ENCODE data around the gene TTC5. TPM values are rescaled to one million over a fixed set of nuclear protein-coding genes. Genes with fewer than 3 reads are reported as not detected.
"Not testable (repeated sequence)": the region's sequence is repeated elsewhere in the genome, so short reads cannot be mapped to it uniquely, and the experiment has no call there.

The TTC5 gene
- total RNA-seq, 2 experiments from 2014 or later, result 27.5 to 27.7 TPM

GRCh38 chr14:20329355-20329754 is 23.6 kb upstream of the TTC5 start:
- Mint-ChIP-seq H3K4me1 (peaks cover 39% of the 10 kb centered on the region), H3K9me3 (no peaks in the 10 kb centered on the region), H3K4me3 (no peak overlapping the region), H3K36me3 (peaks cover 36% of the 10 kb centered on the region), H3K27me3 (no peaks in the 10 kb centered on the region), H3K27ac (no peak overlapping the region)
- DNase-seq, result no peak

- no peaks in the 10 kb centered on the region for H3K9me3 Mint-ChIP-seq
- peaks cover 39% of the 10 kb centered on the region for H3K4me1 Mint-ChIP-seq
- peaks cover 42% of the 10 kb centered on the region for H3K36me3 Mint-ChIP-seq
- H3K27ac Mint-ChIP-seq, result no peak overlapping the region
- no peaks in the 10 kb centered on the region for H3K27me3 Mint-ChIP-seq
- H3K4me3 Mint-ChIP-seq, result peak overlapping the region; percentile 14
- DNase-seq, result no peak
Observed at GRCh38 chr14:20328705-20329104, 23.0 kb upstream of the TTC5 start.

GRCh38 chr14:20327005-20327869 is 21.5 kb upstream of the TTC5 start:
- Mint-ChIP-seq H3K36me3 (peaks cover 42% of the 10 kb centered on the region), H3K27me3 (no peaks in the 10 kb centered on the region), H3K9me3 (no peaks in the 10 kb centered on the region), H3K4me3 (peak overlapping the region; percentile 6), H3K27ac (peak overlapping the region; percentile 32), H3K4me1 (peaks cover 36% of the 10 kb centered on the region)
- DNase-seq, result no peak

GRCh38 chr14:20317720-20318119 is 12.0 kb upstream of the TTC5 start:
- no peak overlapping the region for H3K27ac Mint-ChIP-seq
- H3K9me3 Mint-ChIP-seq, result no peaks in the 10 kb centered on the region
- H3K4me3 Mint-ChIP-seq, result no peak overlapping the region
- H3K36me3 Mint-ChIP-seq, result peaks cover 21% of the 10 kb centered on the region
- no peak for DNase-seq
- no peaks in the 10 kb centered on the region for H3K27me3 Mint-ChIP-seq
- peaks cover 5% of the 10 kb centered on the region for H3K4me1 Mint-ChIP-seq

GRCh38 chr14:20314026-20314425 is 8.3 kb upstream of the TTC5 start:
- Mint-ChIP-seq H3K4me3 (no peak overlapping the region), H3K27me3 (no peaks in the 10 kb centered on the region), H3K27ac (no peak overlapping the region), H3K36me3 (peaks cover 24% of the 10 kb centered on the region), H3K9me3 (no peaks in the 10 kb centered on the region), H3K4me1 (peaks cover 5% of the 10 kb centered on the region)
- DNase-seq, result no peak

GRCh38 chr14:20306079-20306423 is 300 bp upstream of the TTC5 start:
- DNase-seq, result no peak

GRCh38 chr14:20302042-20302755 is 3.6 kb downstream of the TTC5 start:
- Mint-ChIP-seq H3K4me3 (no peak overlapping the region), H3K36me3 (peaks cover 11% of the 10 kb centered on the region)

More at GRCh38 chr14:20306079-20306423, 300 bp upstream of the TTC5 start:
- Mint-ChIP-seq H3K36me3 (peaks cover 1% of the 10 kb centered on the region), H3K4me1 (peaks cover 20% of the 10 kb centered on the region), H3K9me3 (no peaks in the 10 kb centered on the region), H3K27ac (peak overlapping the region; percentile 78), H3K4me3 (peak overlapping the region; percentile 85), H3K27me3 (no peaks in the 10 kb centered on the region)

GRCh38 chr14:20295067-20295466 is 10.7 kb downstream of the TTC5 start:
- no peaks in the 10 kb centered on the region for H3K9me3 Mint-ChIP-seq
- H3K27me3 Mint-ChIP-seq, result no peaks in the 10 kb centered on the region
- H3K27ac Mint-ChIP-seq, result peak overlapping the region; percentile 34
- peaks cover 10% of the 10 kb centered on the region for H3K4me1 Mint-ChIP-seq
- DNase-seq, result peak; percentile 10
- H3K36me3 Mint-ChIP-seq, result peaks cover 15% of the 10 kb centered on the region
- no peak overlapping the region for H3K4me3 Mint-ChIP-seq

More at GRCh38 chr14:20302042-20302755, 3.6 kb downstream of the TTC5 start:
- Mint-ChIP-seq H3K9me3 (no peaks in the 10 kb centered on the region), H3K4me1 (peaks cover 20% of the 10 kb centered on the region), H3K27ac (peak overlapping the region; percentile 22), H3K27me3 (no peaks in the 10 kb centered on the region)
- DNase-seq, result no peak

GRCh38 chr14:20294636-20295035 is 11.1 kb downstream of the TTC5 start:
- no peak overlapping the region for H3K4me3 Mint-ChIP-seq
- H3K9me3 Mint-ChIP-seq, result no peaks in the 10 kb centered on the region
- H3K27ac Mint-ChIP-seq, result peak overlapping the region; percentile 34
- no peaks in the 10 kb centered on the region for H3K27me3 Mint-ChIP-seq
- peaks cover 15% of the 10 kb centered on the region for H3K36me3 Mint-ChIP-seq
- peaks cover 10% of the 10 kb centered on the region for H3K4me1 Mint-ChIP-seq
- DNase-seq, result no peak

- H3K27me3 Mint-ChIP-seq, H3K4me3 Mint-ChIP-seq, DNase-seq, H3K27ac Mint-ChIP-seq: not testable (repeated sequence)
- Mint-ChIP-seq H3K36me3 (peaks cover 72% of the 10 kb centered on the region), H3K4me1 (peaks cover 17% of the 10 kb centered on the region), H3K9me3 (peaks cover 19% of the 10 kb centered on the region)
Observed at GRCh38 chr14:20281998-20282397, 23.8 kb downstream of the TTC5 start.

- H3K4me1 Mint-ChIP-seq, result peaks cover 17% of the 10 kb centered on the region
- H3K27me3 Mint-ChIP-seq, H3K27ac Mint-ChIP-seq, H3K4me3 Mint-ChIP-seq, DNase-seq: not testable (repeated sequence)
- H3K9me3 Mint-ChIP-seq, result peaks cover 20% of the 10 kb centered on the region
- peaks cover 70% of the 10 kb centered on the region for H3K36me3 Mint-ChIP-seq
Observed at GRCh38 chr14:20280265-20280664, 25.5 kb downstream of the TTC5 start.

- Mint-ChIP-seq H3K27ac (no peak overlapping the region), H3K9me3 (peaks cover 30% of the 10 kb centered on the region), H3K4me1 (peaks cover 17% of the 10 kb centered on the region), H3K4me3 (no peak overlapping the region), H3K36me3 (peaks cover 72% of the 10 kb centered on the region), H3K27me3 (no peaks in the 10 kb centered on the region)
- DNase-seq, result no peak
Observed at GRCh38 chr14:20278414-20278813, 27.3 kb downstream of the TTC5 start.

GRCh38 chr14:20277409-20277808 is 28.3 kb downstream of the TTC5 start:
- H3K9me3 Mint-ChIP-seq, result peaks cover 30% of the 10 kb centered on the region
- H3K27ac Mint-ChIP-seq, result no peak overlapping the region
- no peaks in the 10 kb centered on the region for H3K27me3 Mint-ChIP-seq
- H3K4me1 Mint-ChIP-seq, result peaks cover 17% of the 10 kb centered on the region
- H3K36me3 Mint-ChIP-seq, result peaks cover 71% of the 10 kb centered on the region
- DNase-seq, result no peak
- H3K4me3 Mint-ChIP-seq, result no peak overlapping the region

- Mint-ChIP-seq H3K9me3 (peaks cover 33% of the 10 kb centered on the region), H3K4me1 (peaks cover 8% of the 10 kb centered on the region), H3K4me3 (no peak overlapping the region), H3K27me3 (no peaks in the 10 kb centered on the region), H3K27ac (no peak overlapping the region), H3K36me3 (peaks cover 52% of the 10 kb centered on the region)
- no peak for DNase-seq
Observed at GRCh38 chr14:20274062-20274461, 31.7 kb downstream of the TTC5 start.

- not testable (repeated sequence) for H3K4me1 Mint-ChIP-seq, DNase-seq, H3K36me3 Mint-ChIP-seq, H3K27ac Mint-ChIP-seq, H3K9me3 Mint-ChIP-seq, H3K27me3 Mint-ChIP-seq, H3K4me3 Mint-ChIP-seq
Observed at GRCh38 chr14:20264361-20264760, 41.4 kb downstream of the TTC5 start.

All from activated naive CD8-positive, alpha-beta T cell treated with anti-CD3 and anti-CD28 coated beads for 36 hours (primary cell).